PC-3 (cell line): ENCODE data around the gene VSIR.

ENCODE experiments used
- CTCF ChIP-seq: fragments of 300-600 bp; sonication (generic); conservative IDR thresholded peaks from 2 replicates; pipeline ENCODE4 v1.5.1; 2017; ENCODE audit warnings: antibody characterized with exemption, low read depth, mild to moderate bottlenecking, low read length
- EZH2 ChIP-seq: fragments of 300-600 bp; sonication (generic); IDR thresholded peaks from one replicate; pipeline ENCODE4 v1.6.1; 2017; ENCODE audit warnings: antibody characterized with exemption, mild to moderate bottlenecking, low read length; ENCODE audit not compliant: unreplicated experiment
- EZH2phosphoT487 ChIP-seq: fragments of 300-600 bp; sonication (generic); IDR thresholded peaks from 2 replicates; pipeline ENCODE4 v1.6.1; 2018; ENCODE audit warnings: mild to moderate bottlenecking, antibody characterized with exemption, low read length, borderline replicate concordance

- TF ChIP-seq EZH2 (no peak), CTCF (no peak), EZH2phosphoT487 (no peak)
Observed at GRCh38 chr10:71776481-71776925, 3.2 kb upstream of the VSIR start.
